Stimulated activated CD4-positive, alpha-beta T cell treated with anti-CD3 and anti-CD28 coated beads, Interleukin-2, amount 100 ng/mL, for 24 hours (primary cell): ENCODE data around the gene LMO3.
"Not testable (repeated sequence)": the region's sequence is repeated elsewhere in the genome, so short reads cannot be mapped to it uniquely, and the experiment has no call there.

Source experiments
- DNase-seq, 2 donors: peaks; one replicate each; pipeline ENCODE4 v3.0.0-alpha.2; 2020

The LMO3 gene

DNA sequence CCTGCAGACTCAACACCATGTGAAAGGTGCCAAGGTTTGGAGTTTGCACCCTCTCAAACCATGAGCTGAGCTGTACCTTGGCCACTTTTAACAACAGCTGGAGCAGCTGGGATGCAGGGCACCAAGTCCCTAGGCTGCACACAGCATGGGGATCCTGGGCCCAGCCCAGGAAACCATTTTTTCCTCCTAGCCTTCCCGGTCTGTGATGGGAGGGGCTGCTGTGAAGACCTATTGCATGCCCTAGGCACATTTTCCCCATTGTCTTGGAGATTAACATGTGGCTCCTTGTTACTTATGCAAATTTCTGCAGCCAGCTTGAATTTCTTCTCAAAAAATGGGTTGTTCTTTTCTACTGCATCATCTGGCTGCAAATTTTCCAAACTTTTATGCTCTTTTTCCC is 68.3 kb downstream of the LMO3 start:
- DNase-seq: not testable (repeated sequence)

DNA sequence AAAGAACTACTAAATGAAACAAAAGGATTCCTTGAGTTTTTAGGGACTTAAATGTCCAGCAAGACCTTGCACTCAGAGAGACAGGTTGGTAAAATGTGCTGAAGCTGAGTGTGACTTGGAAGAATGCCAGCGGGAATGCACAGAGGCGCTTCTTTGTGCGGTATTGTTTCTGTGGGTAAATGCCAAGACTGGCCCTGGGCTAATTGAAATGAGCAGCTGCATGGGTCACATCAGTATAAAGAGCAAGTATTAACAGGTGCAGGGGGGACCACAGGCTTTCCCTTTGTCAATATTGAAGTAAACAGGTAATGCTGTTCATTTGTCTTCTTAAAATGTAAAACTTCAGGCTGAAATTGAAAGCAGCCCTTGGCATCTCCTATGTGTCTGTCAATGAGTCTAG is 74.3 kb downstream of the LMO3 start:
- DNase-seq: no peak

DNA sequence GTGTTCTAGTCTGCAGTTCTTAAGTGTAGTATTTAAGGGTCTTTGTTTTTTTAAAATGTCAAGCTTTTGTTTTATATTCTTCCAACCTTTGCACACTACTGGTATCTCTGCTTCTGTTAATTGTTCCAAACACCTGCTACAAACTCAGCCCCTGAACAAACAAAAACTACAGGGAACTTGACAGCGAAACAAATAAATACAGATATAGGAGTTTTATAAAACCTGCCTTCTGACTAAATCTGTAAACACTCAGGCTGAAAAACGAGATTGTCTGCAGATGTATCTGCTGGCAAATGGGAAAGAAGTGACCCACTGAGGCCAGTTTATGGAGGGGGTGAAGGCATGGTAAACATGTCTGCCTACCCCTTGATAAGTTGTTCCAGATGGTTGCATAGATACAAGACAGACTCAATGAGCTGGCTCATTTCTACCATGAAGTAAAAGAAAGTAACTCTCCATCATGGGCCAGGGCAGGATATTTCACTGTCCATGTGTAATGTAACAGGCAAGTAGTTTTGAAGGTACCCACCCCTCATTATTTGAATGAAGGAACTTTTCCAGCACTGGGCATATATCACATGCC is 75.6 kb downstream of the LMO3 start:
- no peak for DNase-seq

DNA sequence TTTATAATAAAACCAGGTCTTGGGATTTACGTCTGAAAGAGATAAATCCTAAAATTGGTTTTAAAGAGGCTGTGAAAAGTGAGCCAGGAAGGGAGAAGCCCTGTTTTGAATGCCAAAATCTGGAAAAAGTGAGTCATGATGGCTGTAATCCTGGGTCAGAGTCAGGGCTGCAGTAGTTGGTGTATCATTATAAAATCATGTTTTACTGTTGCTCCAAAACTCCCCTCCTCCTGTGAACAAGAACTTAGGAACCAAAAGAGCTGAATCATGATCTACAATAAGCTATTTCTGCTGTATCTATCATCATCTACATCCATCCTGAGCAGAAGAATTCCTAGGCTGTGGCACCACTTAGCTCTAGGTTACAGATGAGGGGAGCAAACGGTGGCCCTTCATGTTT is 79.3 kb downstream of the LMO3 start:
- no peak for DNase-seq

DNA sequence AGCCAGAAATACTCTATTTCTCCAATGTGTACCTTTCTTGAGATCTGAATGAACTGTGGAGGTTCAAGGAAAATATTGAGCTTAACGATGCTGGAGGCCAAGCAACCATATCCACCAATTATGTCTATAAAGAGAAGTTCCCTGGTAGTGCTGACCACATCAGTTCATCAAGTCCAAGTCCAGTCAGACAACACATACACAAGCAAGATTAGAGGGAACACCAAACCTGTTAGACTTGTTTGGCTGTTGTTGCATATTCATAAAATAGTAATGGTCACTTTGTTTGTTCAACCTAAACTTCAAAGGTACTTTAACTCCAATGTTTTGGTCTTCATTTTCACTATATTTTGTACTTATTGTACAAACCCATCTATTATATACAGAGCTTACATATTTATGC is 81.6 kb downstream of the LMO3 start:
- DNase-seq: no peak

DNA sequence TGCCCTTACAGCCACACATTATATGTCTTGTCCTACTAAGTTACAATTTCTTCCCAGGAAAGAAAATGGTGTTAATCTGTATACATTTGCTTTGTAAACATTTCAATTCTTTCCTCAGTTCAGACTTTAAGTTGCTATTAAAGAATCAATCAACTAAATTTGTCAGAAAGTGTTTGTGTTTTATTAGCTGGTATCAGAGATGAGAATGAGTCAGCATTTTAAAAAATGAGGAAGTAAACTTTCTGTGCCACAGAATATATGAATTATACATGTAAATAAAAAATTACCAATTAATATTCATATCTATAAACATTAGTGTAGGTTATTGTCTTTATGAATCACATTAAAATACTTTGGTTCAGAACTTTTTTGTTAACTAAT is 82.0 kb downstream of the LMO3 start:
- no peak for DNase-seq

DNA sequence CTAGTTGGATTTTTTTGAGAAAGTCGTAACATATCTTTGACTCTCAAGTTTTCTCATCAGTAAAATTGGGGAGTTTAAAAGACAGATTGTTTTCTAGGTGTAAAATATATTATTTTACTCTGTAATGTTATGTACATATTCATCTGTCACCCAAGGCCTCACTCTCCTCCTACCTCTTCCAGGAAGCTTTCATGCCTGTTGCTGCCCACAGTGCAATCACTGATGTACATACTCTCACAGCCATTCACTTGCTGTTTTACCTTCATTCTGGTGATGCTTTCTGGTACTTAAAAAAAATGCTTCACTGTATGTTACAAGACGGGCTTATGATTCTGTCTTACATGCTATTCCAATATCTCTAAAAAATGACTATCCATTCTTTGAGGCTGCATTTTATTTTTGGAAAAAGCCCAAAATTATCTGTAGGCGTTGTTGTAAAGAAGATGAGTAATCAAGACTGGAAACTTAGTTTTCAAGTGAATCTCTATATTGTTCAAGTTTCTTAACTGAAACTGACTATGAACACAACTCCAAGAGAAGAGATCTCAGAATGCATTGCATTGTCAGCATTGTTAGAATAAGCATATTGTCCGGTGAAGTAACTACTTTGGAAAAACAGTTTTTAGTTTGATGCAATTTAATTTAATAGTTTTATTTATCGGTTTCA is 82.5 kb downstream of the LMO3 start:
- no peak for DNase-seq

DNA sequence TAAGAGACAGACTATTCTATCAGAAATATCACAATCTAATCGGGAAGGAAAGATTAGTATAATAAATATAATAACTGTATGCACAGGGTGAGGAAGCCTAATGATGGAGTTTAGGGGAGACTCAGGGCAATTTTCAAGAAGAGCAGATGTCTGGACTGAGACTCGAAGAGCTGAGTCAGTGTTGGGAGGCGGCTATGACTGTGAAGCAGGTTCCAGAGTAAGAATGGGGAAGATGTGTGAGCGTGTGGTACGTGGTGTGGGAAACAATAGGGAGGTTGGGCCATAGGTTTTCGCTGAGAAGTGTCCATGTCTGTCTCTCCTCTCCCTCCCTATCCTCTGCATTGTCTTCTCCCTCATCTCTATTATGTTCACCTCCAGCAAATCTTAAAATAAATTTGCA is 85.6 kb downstream of the LMO3 start:
- DNase-seq: no peak

DNA sequence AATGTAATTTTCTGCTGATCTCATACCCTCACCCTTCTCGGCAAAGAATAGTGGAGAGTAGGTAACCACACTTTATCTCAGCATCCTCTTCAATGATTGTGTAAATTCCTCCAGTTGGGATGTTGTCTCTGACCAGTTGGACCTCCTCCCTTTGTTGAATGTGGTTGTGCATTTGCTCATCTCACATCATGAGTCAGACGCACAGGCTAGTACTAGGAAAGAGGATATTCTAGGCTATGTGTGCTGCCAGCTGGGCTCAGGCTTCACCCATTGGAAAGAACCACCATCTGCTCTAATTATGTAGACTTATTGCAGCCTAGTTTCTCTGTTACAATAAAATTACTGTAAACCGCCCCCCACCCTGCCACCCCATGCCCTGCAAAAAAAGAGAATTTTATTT is 90.3 kb downstream of the LMO3 start:
- no peak for DNase-seq

DNA sequence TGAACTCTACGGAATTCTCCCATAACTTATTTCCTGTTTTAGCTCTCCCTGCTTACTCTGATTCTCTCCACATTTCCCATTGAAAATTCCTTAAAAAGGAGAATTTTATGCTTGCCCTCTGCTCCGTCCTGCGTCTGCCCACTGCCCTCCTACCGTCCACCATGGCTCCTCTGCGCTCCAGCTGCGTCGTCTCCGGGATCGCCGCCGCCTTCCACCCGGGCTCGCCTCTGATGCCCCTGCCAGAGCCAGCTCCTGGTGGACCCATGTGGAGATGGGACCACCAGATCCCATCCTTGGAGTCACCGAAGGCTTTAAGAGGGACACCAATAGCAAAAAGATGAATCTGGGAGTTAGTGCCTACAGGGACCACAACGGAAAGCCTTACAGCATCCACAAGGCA is 92.7 kb downstream of the LMO3 start:
- no peak for DNase-seq

DNA sequence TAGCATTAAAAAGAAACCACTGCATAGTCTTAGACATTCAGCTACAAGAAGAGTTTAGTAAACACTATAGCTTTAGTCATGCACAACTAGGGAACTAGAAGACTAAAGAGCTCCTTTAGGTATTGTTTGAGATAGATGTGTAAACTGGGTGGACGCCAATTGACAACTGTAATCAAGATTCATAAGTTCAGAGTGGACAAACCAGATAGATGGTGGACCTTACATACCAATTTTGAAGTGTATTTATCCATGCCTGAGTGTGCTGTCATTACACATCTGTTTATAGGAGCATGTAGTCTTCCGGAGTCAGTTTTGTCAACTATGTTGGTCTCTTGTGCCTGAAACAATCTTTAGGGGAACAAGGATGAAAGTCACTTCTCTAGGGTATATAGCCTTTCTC is 96.6 kb downstream of the LMO3 start:
- DNase-seq: no peak

DNA sequence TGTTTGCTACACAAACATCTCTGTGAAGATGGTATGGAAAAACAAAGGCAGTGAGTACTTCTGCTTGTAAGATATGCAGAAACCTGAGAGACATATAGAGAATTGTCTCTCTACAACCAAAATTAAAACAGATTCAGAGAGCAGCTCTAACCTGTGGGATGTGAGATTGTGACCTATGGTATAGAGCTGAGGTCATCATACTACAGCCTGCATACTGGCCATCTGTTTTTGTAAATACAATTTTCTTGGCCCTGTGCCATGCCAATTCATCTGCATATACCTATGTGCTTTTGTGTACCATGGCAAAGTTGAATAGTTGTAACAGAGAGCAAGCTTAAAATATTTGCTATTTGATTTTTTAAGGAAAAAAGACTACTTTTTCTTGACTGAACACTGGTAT is 99.6 kb downstream of the LMO3 start:
- DNase-seq: no peak

DNA sequence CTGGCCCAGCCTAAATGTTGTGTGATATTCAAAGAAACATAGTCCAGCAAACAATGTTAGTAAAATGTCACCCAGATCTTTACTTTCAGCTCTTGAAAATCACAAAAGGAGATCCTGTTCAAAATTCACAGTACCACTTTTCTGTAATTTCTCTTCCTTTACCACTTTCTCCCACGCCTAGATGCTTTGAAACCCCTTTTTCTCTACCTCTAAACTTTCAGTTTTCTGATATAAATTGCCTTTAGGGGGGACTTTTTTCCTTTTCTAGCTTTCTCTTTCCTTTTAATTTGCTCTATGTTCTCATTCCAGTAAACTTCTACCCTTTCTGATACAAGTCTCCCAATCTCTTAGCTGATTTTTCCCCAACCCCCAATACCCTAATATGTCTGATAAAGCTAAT is 101.8 kb downstream of the LMO3 start:
- no peak for DNase-seq

DNA sequence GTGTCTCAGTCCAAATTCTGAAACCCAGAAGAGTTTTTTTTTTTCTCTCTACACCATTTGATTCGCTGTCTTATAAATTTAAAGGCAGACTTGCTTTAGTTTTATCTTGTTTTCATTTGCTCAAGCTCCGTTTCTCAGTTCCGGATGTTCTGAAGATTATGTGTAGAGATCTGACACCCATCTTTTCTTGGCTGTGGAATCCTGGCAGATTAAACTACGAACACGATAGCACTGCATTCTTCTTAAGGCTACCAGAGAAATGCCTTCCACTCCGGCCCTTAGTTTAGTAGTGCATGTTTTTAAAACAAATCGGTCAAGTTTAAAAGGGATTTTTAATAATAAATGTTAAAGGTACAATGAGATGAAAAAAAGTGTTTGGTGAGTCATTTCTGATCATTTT is 106.4 kb downstream of the LMO3 start:
- DNase-seq: no peak
